Measurements from ENCODE around the gene WWC2. TPM values are rescaled to one million over a fixed set of nuclear protein-coding genes. Genes with fewer than 3 reads are reported as not detected.

Gene WWC2
- total and polyA plus RNA-seq, 5 donors from 2014 or later: 0.14 to 0.51 (median 0.27) TPM; not detected in 1

DNA sequence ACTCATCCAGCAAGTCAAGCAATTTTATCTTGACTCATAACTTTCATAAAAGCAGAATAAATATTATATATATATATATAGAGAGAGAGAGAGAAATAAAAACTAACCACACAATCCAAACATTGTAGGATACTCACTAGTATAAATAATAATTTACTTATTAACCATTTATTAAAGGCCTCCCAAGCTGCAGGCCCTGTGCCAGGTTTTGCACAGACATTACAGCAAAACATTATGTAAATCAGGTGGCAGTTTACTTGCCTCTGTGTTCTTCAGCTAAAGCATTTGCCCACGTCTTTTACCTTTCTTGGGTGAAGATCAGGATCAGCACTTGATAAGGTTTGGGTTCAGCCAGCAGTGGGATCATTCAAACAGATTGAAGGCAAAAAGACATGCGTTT, 145.4 kb downstream of the WWC2 start:
- H3K36me3 Mint-ChIP-seq: no peaks in the 10 kb centered on the region
- no peak overlapping the region for H3K27ac Mint-ChIP-seq
- no peak overlapping the region for H3K4me3 Mint-ChIP-seq
- H3K4me1 ChIP-seq (ENCODE audit: control insufficient read depth, insufficient read depth, low read length, poor library complexity, severe bottlenecking): no peaks in the 10 kb centered on the region
- H3K4me1 Mint-ChIP-seq: no peaks in the 10 kb centered on the region
- H3K27me3 ChIP-seq (ENCODE audit: control insufficient read depth, insufficient read depth, low read length): no peaks in the 10 kb centered on the region
- no peak for DNase-seq
- peaks cover 4% of the 10 kb centered on the region for H3K27me3 Mint-ChIP-seq
- H3K9me3 ChIP-seq (ENCODE audit: control insufficient read depth in 2 of 2, low read length in 2 of 2): no peaks in the 10 kb centered on the region
- no peak overlapping the region for H3K27ac ChIP-seq (ENCODE audit: insufficient read depth, low read length, poor library complexity, severe bottlenecking)
- ATAC-seq (ENCODE audit: low read depth in 2 of 2): no peak
- no peak overlapping the region for H3K4me3 ChIP-seq (ENCODE audit: low read depth, low read length)
- H3K9me3 Mint-ChIP-seq: no peaks in the 10 kb centered on the region
- no peaks in the 10 kb centered on the region for H3K36me3 ChIP-seq (ENCODE audit: control insufficient read depth, insufficient read depth, low read length)

DNA sequence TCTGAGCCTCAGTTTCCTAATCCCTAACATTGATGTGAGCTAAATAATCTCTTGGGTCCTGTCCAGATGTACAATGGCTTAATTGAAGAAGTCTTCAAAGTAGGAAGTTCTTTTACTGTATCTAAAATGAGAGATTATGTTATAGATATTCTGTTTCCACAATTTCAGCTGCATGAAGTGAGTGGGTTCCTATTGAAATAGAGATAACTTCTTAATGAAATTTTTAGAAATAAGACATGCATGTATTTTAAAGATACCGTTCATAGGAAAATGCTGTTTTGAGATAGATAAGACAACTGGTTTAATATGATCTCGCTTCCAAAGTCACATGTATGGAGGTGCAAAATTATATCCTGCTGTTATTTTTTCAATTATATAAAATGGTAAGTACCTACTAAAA, 149.1 kb downstream of the WWC2 start:
- no peaks in the 10 kb centered on the region for H3K27me3 ChIP-seq (ENCODE audit: control insufficient read depth, insufficient read depth, low read length)
- H3K4me3 Mint-ChIP-seq: no peak overlapping the region
- ATAC-seq (ENCODE audit: low read depth in 2 of 2) (no peak), DNase-seq (no peak)
- no peaks in the 10 kb centered on the region for H3K36me3 Mint-ChIP-seq
- peaks cover 4% of the 10 kb centered on the region for H3K27me3 Mint-ChIP-seq
- no peaks in the 10 kb centered on the region for H3K9me3 Mint-ChIP-seq
- H3K27ac Mint-ChIP-seq: no peak overlapping the region
- no peaks in the 10 kb centered on the region for H3K36me3 ChIP-seq (ENCODE audit: control insufficient read depth, insufficient read depth, low read length)
- H3K9me3 ChIP-seq (ENCODE audit: control insufficient read depth in 2 of 2, low read length in 2 of 2): no peaks in the 10 kb centered on the region
- H3K4me1 Mint-ChIP-seq: no peaks in the 10 kb centered on the region
- H3K4me3 ChIP-seq (ENCODE audit: low read depth, low read length): no peak overlapping the region
- no peak overlapping the region for H3K27ac ChIP-seq (ENCODE audit: insufficient read depth, low read length, poor library complexity, severe bottlenecking)
- no peaks in the 10 kb centered on the region for H3K4me1 ChIP-seq (ENCODE audit: control insufficient read depth, insufficient read depth, low read length, poor library complexity, severe bottlenecking)

GRCh38 chr4:183249854-183250253, 150.8 kb downstream of the WWC2 start:
- no peak overlapping the region for H3K27ac ChIP-seq (ENCODE audit: insufficient read depth, low read length, poor library complexity, severe bottlenecking)
- DNase-seq: no peak
- no peaks in the 10 kb centered on the region for H3K9me3 ChIP-seq (ENCODE audit: control insufficient read depth in 2 of 2, low read length in 2 of 2)
- no peaks in the 10 kb centered on the region for H3K36me3 Mint-ChIP-seq
- no peaks in the 10 kb centered on the region for H3K4me1 Mint-ChIP-seq
- H3K36me3 ChIP-seq (ENCODE audit: control insufficient read depth, insufficient read depth, low read length): no peaks in the 10 kb centered on the region
- H3K9me3 Mint-ChIP-seq: no peaks in the 10 kb centered on the region
- H3K27me3 Mint-ChIP-seq: peaks cover 8% of the 10 kb centered on the region
- ATAC-seq (ENCODE audit: low read depth in 2 of 2): no peak
- no peaks in the 10 kb centered on the region for H3K4me1 ChIP-seq (ENCODE audit: control insufficient read depth, insufficient read depth, low read length, poor library complexity, severe bottlenecking)
- no peak overlapping the region for H3K4me3 ChIP-seq (ENCODE audit: low read depth, low read length)
- no peak overlapping the region for H3K27ac Mint-ChIP-seq
- no peaks in the 10 kb centered on the region for H3K27me3 ChIP-seq (ENCODE audit: control insufficient read depth, insufficient read depth, low read length)
- no peak overlapping the region for H3K4me3 Mint-ChIP-seq

- Histone ChIP-seq H3K27me3 (ENCODE audit: control insufficient read depth, insufficient read depth, low read length) (no peaks in the 10 kb centered on the region), H3K4me1 (ENCODE audit: control insufficient read depth, insufficient read depth, low read length, poor library complexity, severe bottlenecking) (no peaks in the 10 kb centered on the region), H3K36me3 (ENCODE audit: control insufficient read depth, insufficient read depth, low read length) (no peaks in the 10 kb centered on the region), H3K27ac (ENCODE audit: insufficient read depth, low read length, poor library complexity, severe bottlenecking) (no peak overlapping the region), H3K4me3 (ENCODE audit: low read depth, low read length) (no peak overlapping the region), H3K9me3 (ENCODE audit: control insufficient read depth in 2 of 2, low read length in 2 of 2) (no peaks in the 10 kb centered on the region)
- Mint-ChIP-seq H3K4me3 (no peak overlapping the region), H3K9me3 (no peaks in the 10 kb centered on the region), H3K27ac (no peak overlapping the region), H3K4me1 (no peaks in the 10 kb centered on the region), H3K27me3 (peaks cover 8% of the 10 kb centered on the region), H3K36me3 (no peaks in the 10 kb centered on the region)
- no peak for DNase-seq
- ATAC-seq (ENCODE audit: low read depth in 2 of 2): no peak
Measured at GRCh38 chr4:183250831-183251230, 151.8 kb downstream of the WWC2 start.

- H3K9me3 Mint-ChIP-seq: no peaks in the 10 kb centered on the region
- ATAC-seq (ENCODE audit: low read depth in 2 of 2): no peak
Measured at GRCh38 chr4:183252959-183253358, 153.9 kb downstream of the WWC2 start.

DNA sequence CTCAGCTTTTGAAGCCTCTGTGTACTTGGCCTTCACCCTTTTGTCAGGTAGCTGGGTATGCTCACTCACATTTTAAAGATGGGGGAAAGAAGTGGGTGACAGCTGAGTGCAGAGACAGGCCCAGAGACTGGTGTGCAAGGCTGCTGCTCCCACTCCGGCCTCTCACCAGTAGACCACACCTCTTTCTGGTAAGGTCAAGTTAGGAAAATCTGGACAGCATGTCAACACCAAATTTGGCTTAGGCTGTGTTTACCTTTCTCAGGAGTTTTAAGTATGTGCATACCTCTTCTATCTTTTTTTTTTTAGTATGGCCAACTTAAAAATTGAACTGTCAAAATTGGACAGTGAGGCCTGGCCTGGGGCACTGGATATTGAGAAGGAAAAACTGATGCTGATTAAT, 154.4 kb downstream of the WWC2 start:
- Mint-ChIP-seq H3K4me3 (no peak overlapping the region), H3K27me3 (peaks cover 14% of the 10 kb centered on the region), H3K36me3 (no peaks in the 10 kb centered on the region)

More at GRCh38 chr4:183252959-183253358, 153.9 kb downstream of the WWC2 start:
- H3K4me3 Mint-ChIP-seq: no peak overlapping the region
- no peak overlapping the region for H3K27ac Mint-ChIP-seq
- no peak overlapping the region for H3K27ac ChIP-seq (ENCODE audit: insufficient read depth, low read length, poor library complexity, severe bottlenecking)
- no peaks in the 10 kb centered on the region for H3K4me1 ChIP-seq (ENCODE audit: control insufficient read depth, insufficient read depth, low read length, poor library complexity, severe bottlenecking)
- no peak for DNase-seq
- H3K36me3 Mint-ChIP-seq: no peaks in the 10 kb centered on the region
- H3K4me1 Mint-ChIP-seq: no peaks in the 10 kb centered on the region
- no peaks in the 10 kb centered on the region for H3K36me3 ChIP-seq (ENCODE audit: control insufficient read depth, insufficient read depth, low read length)
- H3K4me3 ChIP-seq (ENCODE audit: low read depth, low read length): no peak overlapping the region
- peaks cover 17% of the 10 kb centered on the region for H3K27me3 Mint-ChIP-seq
- no peaks in the 10 kb centered on the region for H3K9me3 ChIP-seq (ENCODE audit: control insufficient read depth in 2 of 2, low read length in 2 of 2)
- no peaks in the 10 kb centered on the region for H3K27me3 ChIP-seq (ENCODE audit: control insufficient read depth, insufficient read depth, low read length)

GRCh38 chr4:183254162-183254561, 155.1 kb downstream of the WWC2 start:
- no peaks in the 10 kb centered on the region for H3K36me3 ChIP-seq (ENCODE audit: control insufficient read depth, insufficient read depth, low read length)
- Mint-ChIP-seq H3K27me3 (peaks cover 14% of the 10 kb centered on the region), H3K4me1 (no peaks in the 10 kb centered on the region), H3K36me3 (no peaks in the 10 kb centered on the region), H3K4me3 (no peak overlapping the region), H3K9me3 (no peaks in the 10 kb centered on the region), H3K27ac (no peak overlapping the region)
- H3K27ac ChIP-seq (ENCODE audit: insufficient read depth, low read length, poor library complexity, severe bottlenecking): no peak overlapping the region
- H3K27me3 ChIP-seq (ENCODE audit: control insufficient read depth, insufficient read depth, low read length): no peaks in the 10 kb centered on the region
- no peaks in the 10 kb centered on the region for H3K9me3 ChIP-seq (ENCODE audit: control insufficient read depth in 2 of 2, low read length in 2 of 2)
- DNase-seq: no peak
- ATAC-seq (ENCODE audit: low read depth in 2 of 2): no peak
- H3K4me3 ChIP-seq (ENCODE audit: low read depth, low read length): no peak overlapping the region
- no peaks in the 10 kb centered on the region for H3K4me1 ChIP-seq (ENCODE audit: control insufficient read depth, insufficient read depth, low read length, poor library complexity, severe bottlenecking)

More for the DNA sequence above, 154.4 kb downstream of the WWC2 start:
- no peak overlapping the region for H3K4me3 ChIP-seq (ENCODE audit: low read depth, low read length)
- H3K4me1 ChIP-seq (ENCODE audit: control insufficient read depth, insufficient read depth, low read length, poor library complexity, severe bottlenecking): no peaks in the 10 kb centered on the region
- no peaks in the 10 kb centered on the region for H3K36me3 ChIP-seq (ENCODE audit: control insufficient read depth, insufficient read depth, low read length)
- Mint-ChIP-seq H3K9me3 (no peaks in the 10 kb centered on the region), H3K4me1 (no peaks in the 10 kb centered on the region), H3K27ac (no peak overlapping the region)
- H3K9me3 ChIP-seq (ENCODE audit: control insufficient read depth in 2 of 2, low read length in 2 of 2): no peaks in the 10 kb centered on the region
- H3K27ac ChIP-seq (ENCODE audit: insufficient read depth, low read length, poor library complexity, severe bottlenecking): no peak overlapping the region
- H3K27me3 ChIP-seq (ENCODE audit: control insufficient read depth, insufficient read depth, low read length): no peaks in the 10 kb centered on the region
- no peak for DNase-seq
- no peak for ATAC-seq (ENCODE audit: low read depth in 2 of 2)

GRCh38 chr4:183255487-183255886, 156.4 kb downstream of the WWC2 start:
- DNase-seq: no peak
- Mint-ChIP-seq H3K27ac (no peak overlapping the region), H3K36me3 (no peaks in the 10 kb centered on the region), H3K27me3 (peaks cover 14% of the 10 kb centered on the region), H3K4me1 (no peaks in the 10 kb centered on the region), H3K4me3 (no peak overlapping the region), H3K9me3 (no peaks in the 10 kb centered on the region)
- H3K36me3 ChIP-seq (ENCODE audit: control insufficient read depth, insufficient read depth, low read length): no peaks in the 10 kb centered on the region
- H3K27me3 ChIP-seq (ENCODE audit: control insufficient read depth, insufficient read depth, low read length): no peaks in the 10 kb centered on the region
- no peak overlapping the region for H3K27ac ChIP-seq (ENCODE audit: insufficient read depth, low read length, poor library complexity, severe bottlenecking)
- no peaks in the 10 kb centered on the region for H3K4me1 ChIP-seq (ENCODE audit: control insufficient read depth, insufficient read depth, low read length, poor library complexity, severe bottlenecking)
- no peak overlapping the region for H3K4me3 ChIP-seq (ENCODE audit: low read depth, low read length)
- ATAC-seq (ENCODE audit: low read depth in 2 of 2): no peak
- H3K9me3 ChIP-seq (ENCODE audit: control insufficient read depth in 2 of 2, low read length in 2 of 2): no peaks in the 10 kb centered on the region
